ENCODE measurements around the gene CLDN19.
"Not testable (repeated sequence)": the region's sequence is repeated elsewhere in the genome, so short reads cannot be mapped to it uniquely, and the experiment has no call there.

Gene CLDN19

GRCh38 chr1:42752284-42752683, 12.2 kb upstream of the CLDN19 start:
- no peak for ATAC-seq
- TF ChIP-seq ARNTL (CRISPR knock-in tag; IDR thresholded peaks at IDR 0.05; ENCODE audit: borderline replicate concordance, low read depth) (no peak), ZFP30 (CRISPR knock-in tag; IDR thresholded peaks at IDR 0.05) (no peak), ZNF70 (CRISPR knock-in tag; IDR thresholded peaks at IDR 0.05) (no peak), CREB5 (CRISPR knock-in tag; IDR thresholded peaks at IDR 0.05; ENCODE audit: low read depth) (no peak), SNAI2 (CRISPR knock-in tag; IDR thresholded peaks at IDR 0.05) (no peak), POU6F1 (CRISPR knock-in tag; IDR thresholded peaks at IDR 0.05; ENCODE audit: borderline replicate concordance, low read depth) (no peak), BACH2 (CRISPR knock-in tag; IDR thresholded peaks at IDR 0.05; ENCODE audit: borderline replicate concordance) (no peak), PATZ1 (CRISPR knock-in tag; IDR thresholded peaks at IDR 0.05; ENCODE audit: borderline replicate concordance) (no peak), ZNF565 (CRISPR knock-in tag; conservative IDR thresholded peaks at IDR 0.05; ENCODE audit: low read depth) (no peak), ZNF8 (CRISPR knock-in tag; IDR thresholded peaks at IDR 0.05) (no peak), ZFP3 (CRISPR knock-in tag; IDR thresholded peaks at IDR 0.05) (no peak), TCF4 (CRISPR knock-in tag; IDR thresholded peaks at IDR 0.05; ENCODE audit: borderline replicate concordance) (no peak), OSR1 (CRISPR knock-in tag; IDR thresholded peaks at IDR 0.05) (no peak), ESRRG (CRISPR knock-in tag; IDR thresholded peaks at IDR 0.05) (no peak), ISL1 (CRISPR knock-in tag; IDR thresholded peaks at IDR 0.05) (no peak), TSHZ2 (CRISPR knock-in tag; IDR thresholded peaks at IDR 0.05) (no peak), PPARA (CRISPR knock-in tag; IDR thresholded peaks at IDR 0.05; ENCODE audit: borderline replicate concordance) (no peak), CSDC2 (CRISPR knock-in tag; IDR thresholded peaks at IDR 0.05) (no peak), GLIS3 (CRISPR knock-in tag; IDR thresholded peaks at IDR 0.05) (no peak), CSRNP3 (CRISPR knock-in tag; IDR thresholded peaks at IDR 0.05) (no peak)

- ATAC-seq = not testable (repeated sequence)
Observed at GRCh38 chr1:42751511-42752070, 11.6 kb upstream of the CLDN19 start.

- no peak for ATAC-seq
- TF ChIP-seq ZC3H10 (CRISPR knock-in tag; IDR thresholded peaks at IDR 0.05) (no peak), CSRNP3 (CRISPR knock-in tag; IDR thresholded peaks at IDR 0.05) (no peak), OSR1 (CRISPR knock-in tag; IDR thresholded peaks at IDR 0.05) (no peak), POU6F1 (CRISPR knock-in tag; IDR thresholded peaks at IDR 0.05; ENCODE audit: borderline replicate concordance, low read depth) (no peak), ZFP3 (CRISPR knock-in tag; IDR thresholded peaks at IDR 0.05) (no peak), PPARA (CRISPR knock-in tag; IDR thresholded peaks at IDR 0.05; ENCODE audit: borderline replicate concordance) (no peak), TOX (CRISPR knock-in tag; IDR thresholded peaks at IDR 0.05; ENCODE audit: borderline replicate concordance) (no peak), ZNF70 (CRISPR knock-in tag; IDR thresholded peaks at IDR 0.05) (no peak), CREB5 (CRISPR knock-in tag; IDR thresholded peaks at IDR 0.05; ENCODE audit: low read depth) (no peak), ESRRG (CRISPR knock-in tag; IDR thresholded peaks at IDR 0.05) (no peak), GLIS3 (CRISPR knock-in tag; IDR thresholded peaks at IDR 0.05) (no peak), RARB (CRISPR knock-in tag; IDR thresholded peaks at IDR 0.05) (no peak)
Observed at GRCh38 chr1:42750041-42750440, 10.0 kb upstream of the CLDN19 start.

Measured in SK-N-SH treated with all-trans-retinoic acid at 6 μM for 48 hours (cell line).